HepG2 (cell line): Measurements from ENCODE around the gene GRK5.

Experiments
- CTCF ChIP-seq: sonication (generic); formaldehyde crosslinking; IDR thresholded peaks from 2 replicates; pipeline ENCODE4 v1.5.0; 2020; ENCODE audit warnings: mild to moderate bottlenecking, missing genetic modification reagents, moderate library complexity
- PATZ1 ChIP-seq: sonication (generic); formaldehyde crosslinking; IDR thresholded peaks from 2 replicates; pipeline ENCODE4 v1.4.0; 2020; ENCODE audit warnings: missing genetic modification reagents
- POLR2AphosphoS5 ChIP-seq: IDR thresholded peaks from 2 replicates; pipeline ENCODE4 v1.6.1; 2012; ENCODE audit warnings: low read depth, low read length
- TBL1XR1 ChIP-seq: fragments of 150-350 bp; IDR thresholded peaks from 2 replicates; pipeline ENCODE4 v1.6.1; 2014; ENCODE audit warnings: borderline replicate concordance, low read length; ENCODE audit not compliant: partially characterized antibody
- ZFX ChIP-seq: sonication (generic); formaldehyde crosslinking; IDR thresholded peaks from 2 replicates; pipeline ENCODE4 v1.4.0; 2020; ENCODE audit warnings: mild to moderate bottlenecking, low read depth, missing genetic modification reagents, moderate library complexity
- ZNF766 ChIP-seq: sonication (generic); formaldehyde crosslinking; IDR thresholded peaks from 2 replicates; pipeline ENCODE4 v1.5.0; 2020; ENCODE audit warnings: missing genetic modification reagents, borderline replicate concordance
- TF ChIP-seq, protein P1 (sequence below): IDR thresholded peaks from 2 replicates; pipeline ENCODE4 v1.6.1; 2016

DNA sequence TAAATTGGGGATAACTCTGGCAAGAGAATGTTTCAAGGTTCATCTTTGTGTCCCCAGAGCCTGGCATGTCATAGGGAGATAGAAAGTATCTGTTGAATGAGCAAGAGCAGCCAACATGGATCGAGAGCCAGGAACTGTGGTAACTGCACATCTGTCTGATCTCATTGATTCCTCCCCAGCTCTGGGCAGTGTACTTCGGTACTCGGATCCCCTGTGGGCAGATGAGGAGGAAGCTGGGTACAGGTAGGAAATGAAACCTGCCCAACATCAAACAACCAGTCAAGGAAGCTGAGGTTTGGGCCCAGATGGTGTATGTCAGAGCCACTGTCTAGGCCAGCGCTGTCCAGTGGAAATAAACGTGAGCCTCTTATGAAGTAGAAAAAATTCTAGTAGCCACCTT, 76.4 kb downstream of the GRK5 start:
- TF ChIP-seq, protein P1, sequence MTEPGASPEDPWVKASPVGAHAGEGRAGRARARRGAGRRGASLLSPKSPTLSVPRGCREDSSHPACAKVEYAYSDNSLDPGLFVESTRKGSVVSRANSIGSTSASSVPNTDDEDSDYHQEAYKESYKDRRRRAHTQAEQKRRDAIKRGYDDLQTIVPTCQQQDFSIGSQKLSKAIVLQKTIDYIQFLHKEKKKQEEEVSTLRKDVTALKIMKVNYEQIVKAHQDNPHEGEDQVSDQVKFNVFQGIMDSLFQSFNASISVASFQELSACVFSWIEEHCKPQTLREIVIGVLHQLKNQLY (CRISPR knock-in tag): no peak
- no peak for TF ChIP-seq POLR2AphosphoS5
- no peak for TF ChIP-seq CTCF (CRISPR knock-in tag)
- no peak for TF ChIP-seq ZFX (CRISPR knock-in tag)
- no peak for TF ChIP-seq PATZ1 (CRISPR knock-in tag)
- TF ChIP-seq TBL1XR1: no peak
- no peak for TF ChIP-seq ZNF766 (CRISPR knock-in tag)
